GM18507 (cell line): ENCODE measurements around the gene NEO1.
"Not testable (repeated sequence)": the region's sequence is repeated elsewhere in the genome, so short reads cannot be mapped to it uniquely, and the experiment has no call there.

Experiments used
- DNase-seq: peaks from one replicate; pipeline ENCODE4 v3.0.0; 2011; ENCODE audit warnings: low read depth; ENCODE audit not compliant: insufficient read length; ENCODE audit errors: extremely low spot score
- FAIRE-seq: peaks from 2 replicates; lab custom pipeline; 2011; peaks lifted over from hg19 to GRCh38; lab: Jason Lieb, UNC

Gene NEO1

DNA sequence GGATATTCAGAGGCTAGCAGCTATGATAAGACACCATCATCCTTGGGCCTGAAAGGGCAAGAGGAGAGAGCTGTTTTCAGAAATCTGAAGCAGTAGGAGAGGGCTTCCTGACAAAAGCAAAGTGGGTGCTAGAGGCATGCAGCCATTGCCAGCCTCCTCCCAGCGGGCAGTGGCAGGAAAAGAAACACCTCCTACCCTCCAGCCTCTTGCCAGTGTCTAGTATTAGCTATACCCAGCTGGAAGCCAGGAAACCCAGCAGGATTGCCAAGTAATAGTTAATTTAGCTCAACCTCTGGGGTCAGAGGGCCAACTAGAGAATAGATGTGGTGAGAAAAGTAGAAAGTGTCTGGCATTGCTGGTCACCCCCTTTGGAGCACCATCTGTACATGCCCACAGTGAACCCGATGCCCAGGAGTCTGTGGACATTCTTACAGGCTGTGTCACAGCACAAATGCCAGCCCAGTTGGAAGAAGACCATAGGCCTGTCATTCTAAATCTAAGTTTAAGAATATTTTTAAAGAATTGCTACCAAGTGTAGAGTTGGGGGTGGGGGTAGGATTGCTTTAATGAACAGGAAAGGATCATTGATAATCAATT is 231.2 kb downstream of the NEO1 start:
- DNase-seq (no peak), FAIRE-seq (no peak)

- FAIRE-seq (no peak), DNase-seq (no peak)
These were observed 231.9 kb downstream of the NEO1 start for GRCh38 chr15:73284090-73284716.

DNA sequence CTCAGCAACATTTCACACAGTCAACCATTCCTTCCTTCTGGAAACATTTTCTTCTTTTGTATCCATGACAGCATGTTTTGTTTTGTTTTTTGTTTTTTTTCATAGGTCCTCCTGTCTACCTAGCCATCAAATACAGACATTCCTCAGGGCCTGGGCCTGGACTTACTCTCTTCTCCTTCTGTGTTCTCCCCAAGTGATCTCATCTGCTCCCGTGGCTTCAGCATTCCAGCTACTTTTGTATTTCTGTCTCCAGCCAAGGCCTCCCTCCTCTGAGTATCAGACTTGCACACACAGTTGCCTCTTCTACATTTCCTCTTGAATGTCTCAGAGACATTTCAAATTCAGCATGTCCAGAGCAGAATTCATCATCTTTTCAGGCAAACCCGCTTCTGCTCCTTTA is 234.0 kb downstream of the NEO1 start:
- no peak for DNase-seq
- FAIRE-seq, result no peak

DNA sequence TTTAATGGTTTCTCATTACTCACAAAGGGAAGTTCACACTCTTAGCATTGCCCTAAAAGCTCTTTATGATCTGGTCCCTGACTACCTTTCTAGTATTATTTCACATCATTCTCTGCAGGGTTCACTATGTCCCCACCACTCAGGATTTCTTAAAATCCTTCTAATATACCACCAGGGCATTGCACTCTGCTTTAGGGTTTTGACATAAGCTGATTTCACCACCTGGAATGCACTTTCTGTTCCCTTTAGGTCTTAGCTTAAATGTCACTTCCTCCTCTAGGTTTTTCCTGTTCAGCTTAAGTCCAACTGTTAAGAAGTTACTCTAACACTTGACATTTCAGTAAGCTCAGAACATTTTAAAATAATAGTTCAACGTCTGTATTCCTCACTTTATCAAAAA is 234.8 kb downstream of the NEO1 start:
- peak; percentile 9 for FAIRE-seq
- DNase-seq, result no peak

GRCh38 chr15:73291441-73291840 is 239.2 kb downstream of the NEO1 start:
- DNase-seq, result no peak
- FAIRE-seq, result no peak

DNA sequence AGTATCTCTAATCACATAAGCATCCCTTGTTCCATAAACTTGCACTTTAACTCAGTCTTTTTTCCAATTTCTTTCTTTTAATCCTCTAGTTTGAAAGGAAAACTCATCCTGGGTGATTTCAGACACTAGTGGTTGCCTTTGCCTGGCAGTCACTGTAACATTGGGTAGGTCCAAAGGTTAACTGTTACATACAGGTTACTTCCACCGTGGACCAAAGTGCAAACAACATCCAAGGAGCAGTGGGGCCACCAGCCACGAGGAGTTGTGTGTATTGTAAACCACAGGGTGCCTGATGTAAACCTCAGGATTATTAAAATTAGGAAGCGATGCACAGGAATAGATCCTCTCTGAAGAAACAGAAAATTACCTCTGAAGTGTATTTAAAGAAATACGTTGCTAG is 241.5 kb downstream of the NEO1 start:
- DNase-seq (no peak), FAIRE-seq (no peak)

DNA sequence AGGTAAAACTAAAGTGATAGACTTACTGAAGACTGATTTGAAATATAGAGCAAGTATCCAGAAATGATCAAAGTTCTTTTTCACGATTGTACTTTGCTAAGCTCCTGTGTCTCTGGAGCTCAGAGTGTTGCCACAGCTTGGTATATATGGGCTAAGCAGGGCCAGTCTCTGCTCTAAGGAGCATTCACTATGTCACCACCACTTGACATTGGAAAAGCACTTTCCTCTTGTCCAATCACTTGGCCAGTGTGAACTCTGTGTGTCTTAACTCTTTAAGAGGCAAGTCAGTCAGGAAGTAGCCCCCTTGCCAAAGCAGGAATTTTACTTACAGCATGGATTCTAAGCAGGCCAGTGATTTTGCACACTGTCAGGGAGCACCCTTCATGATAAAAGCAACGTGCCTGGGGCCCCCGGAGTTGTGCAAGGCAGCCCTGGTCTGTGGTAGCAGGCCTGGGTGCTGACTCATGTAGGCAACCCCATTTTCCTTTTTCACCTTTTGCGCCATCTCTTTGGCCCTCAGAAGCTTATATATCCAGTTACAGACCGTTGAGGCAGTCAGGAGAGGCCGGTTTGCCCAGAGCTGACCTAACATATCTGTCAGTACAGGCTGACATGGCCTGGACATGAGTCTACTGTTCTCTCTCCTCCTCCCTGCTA is 243.5 kb downstream of the NEO1 start:
- no peak for DNase-seq

DNA sequence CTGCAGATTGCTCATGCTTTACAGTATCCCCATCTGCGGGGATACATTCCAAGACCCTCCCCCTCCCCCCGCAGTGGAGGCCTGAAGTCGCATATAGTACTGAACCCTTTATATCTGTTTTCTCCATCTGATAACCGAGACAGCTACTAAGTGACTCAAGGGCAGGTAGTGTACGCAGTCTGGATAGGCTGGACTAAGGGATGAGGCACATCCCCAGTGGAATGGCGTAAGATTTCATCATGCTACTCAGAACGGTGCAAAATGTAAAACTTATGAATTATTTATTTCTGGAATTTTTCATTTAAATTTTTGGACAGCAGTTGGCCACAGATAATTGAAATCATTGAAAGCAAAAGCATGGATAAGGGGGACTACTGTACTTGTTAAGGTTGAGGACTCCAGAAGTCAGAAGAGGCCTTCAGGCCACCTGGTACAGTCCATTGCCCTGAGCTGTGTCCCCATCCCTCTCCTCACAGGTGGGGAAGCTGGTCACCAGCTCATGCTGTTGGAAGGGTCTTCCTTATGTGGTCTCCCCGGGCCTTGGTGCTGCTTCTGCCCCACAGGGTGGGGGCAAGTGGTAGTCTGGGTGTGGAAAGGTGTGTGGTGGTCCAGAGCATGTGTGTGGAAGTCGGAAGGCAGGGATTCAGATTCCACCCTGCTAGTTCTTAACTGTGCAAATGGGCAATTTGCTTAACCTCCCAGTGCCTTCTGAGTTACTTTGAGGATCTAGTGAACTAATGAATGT is 244.5 kb downstream of the NEO1 start:
- DNase-seq, result no peak
- no peak for FAIRE-seq

More for the DNA sequence above, 243.5 kb downstream of the NEO1 start:
- FAIRE-seq, result no peak

DNA sequence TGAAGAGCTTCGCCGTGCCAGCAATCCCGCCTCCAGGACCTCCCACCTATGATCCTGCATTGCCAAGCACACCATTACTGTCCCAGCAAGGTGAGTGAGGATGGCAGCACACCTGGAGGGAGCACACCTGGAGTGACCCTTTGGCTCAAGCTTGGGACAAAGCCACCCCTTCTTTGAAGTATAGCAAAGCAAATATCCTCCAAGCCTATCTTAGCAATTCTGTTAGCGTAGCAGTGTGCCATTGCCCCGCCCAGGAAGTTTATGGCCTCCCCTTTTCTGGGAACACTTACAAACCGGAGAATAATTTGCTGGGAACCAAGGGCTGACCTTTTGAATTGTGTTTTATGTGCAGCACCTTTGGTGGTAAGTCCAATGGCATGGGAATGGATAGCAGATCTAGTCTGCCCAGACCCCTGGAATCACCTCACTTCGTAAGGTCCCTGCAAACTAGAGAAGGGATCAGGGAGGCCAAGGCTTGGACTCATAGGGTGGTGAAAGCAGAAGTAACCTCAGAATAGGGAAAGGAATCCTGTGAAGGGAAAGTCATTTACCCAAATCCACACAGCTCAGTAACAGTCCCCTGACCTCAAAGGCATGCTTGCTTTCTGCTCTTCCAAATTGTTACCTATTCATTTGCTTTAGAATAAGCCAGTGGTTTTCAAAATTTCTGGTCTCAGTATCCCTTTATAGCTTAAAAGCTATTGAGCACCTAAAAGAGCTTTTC is 246.4 kb downstream of the NEO1 start:
- FAIRE-seq (no peak), DNase-seq (no peak)

DNA sequence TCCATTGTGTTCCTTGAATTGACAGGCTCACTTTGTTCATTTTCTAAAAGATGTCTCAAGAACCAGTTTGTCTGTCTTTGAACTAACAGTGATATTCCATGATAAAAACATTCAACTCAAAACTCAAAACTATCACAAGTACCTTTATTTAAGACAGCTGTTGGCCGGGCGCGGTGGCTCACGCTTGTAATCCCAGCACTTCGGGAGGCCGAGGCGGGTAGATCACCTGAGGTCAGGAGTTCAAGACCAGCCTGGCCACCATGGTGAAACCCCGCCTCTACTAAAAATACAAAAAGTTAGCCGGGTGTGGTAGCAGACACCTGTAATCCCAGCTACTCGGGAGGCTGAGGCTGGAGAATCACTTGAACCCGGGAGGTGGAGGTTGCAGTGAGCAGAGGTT is 248.0 kb downstream of the NEO1 start:
- not testable (repeated sequence) for FAIRE-seq

GRCh38 chr15:73303636-73304035 is 251.4 kb downstream of the NEO1 start:
- DNase-seq (no peak), FAIRE-seq (no peak)

More for the DNA sequence above, 248.0 kb downstream of the NEO1 start:
- not testable (repeated sequence) for DNase-seq

GRCh38 chr15:73305331-73306211 is 253.3 kb downstream of the NEO1 start:
- DNase-seq (no peak), FAIRE-seq (peak; percentile 61)

- DNase-seq (no peak), FAIRE-seq (no peak)
These were observed 256.0 kb downstream of the NEO1 start for GRCh38 chr15:73308305-73308704.

GRCh38 chr15:73313861-73314260 is 261.6 kb downstream of the NEO1 start:
- DNase-seq (no peak), FAIRE-seq (no peak)

GRCh38 chr15:73317651-73318462 is 265.6 kb downstream of the NEO1 start:
- no peak for DNase-seq

DNA sequence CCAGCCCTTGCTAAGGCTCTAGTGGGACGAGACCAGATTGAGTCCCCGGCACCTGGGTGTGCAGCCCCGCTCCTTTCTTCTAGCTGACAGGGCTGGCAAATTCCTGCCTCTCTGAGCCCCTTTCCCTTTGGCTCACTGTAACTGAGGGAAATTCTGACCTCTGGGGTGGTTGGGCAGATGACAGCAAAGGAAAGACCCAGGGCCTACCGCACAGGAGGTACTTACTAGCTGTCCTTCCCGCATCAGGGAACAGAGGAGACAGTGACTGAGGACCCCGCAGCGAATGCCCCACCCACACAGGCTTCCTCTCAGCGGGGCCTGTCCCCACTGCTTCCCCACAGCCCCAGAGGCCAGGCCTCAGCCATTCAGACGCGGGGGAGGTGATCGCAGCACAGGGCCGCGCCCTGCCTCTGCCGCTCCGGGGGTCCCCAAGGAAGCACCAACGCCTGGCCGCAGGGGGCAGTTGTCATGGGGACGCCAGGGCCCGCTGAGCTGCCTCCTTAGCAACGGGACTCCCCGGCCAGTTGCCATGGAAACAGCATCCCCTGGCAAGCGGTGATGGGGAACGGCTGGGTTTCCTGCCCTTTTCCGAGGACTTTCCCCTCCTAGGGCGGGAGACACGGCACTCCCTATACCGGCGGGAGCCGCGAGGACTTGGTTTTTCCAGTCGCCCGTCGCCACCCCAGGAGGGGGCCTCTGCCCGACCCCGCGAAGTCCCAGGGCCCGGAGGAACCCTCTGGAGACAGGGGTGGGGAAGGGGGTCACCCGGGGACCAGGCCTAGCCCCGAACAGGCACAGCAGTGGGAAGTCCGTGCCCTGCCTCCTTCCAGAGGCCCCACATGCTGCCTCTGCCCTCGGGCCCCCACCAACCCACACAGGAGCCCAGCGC is 266.4 kb downstream of the NEO1 start:
- FAIRE-seq, result no peak
- peak; percentile 36 for DNase-seq

More at GRCh38 chr15:73317651-73318462, 265.6 kb downstream of the NEO1 start:
- FAIRE-seq, result no peak
